Measurements from ENCODE around the gene CIDEA. TPM values are rescaled to one million over a fixed set of nuclear protein-coding genes. Genes with fewer than 3 reads are reported as not detected.

The CIDEA gene
- total RNA-seq, 1 experiment from 2014 or later: 0.50 TPM

DNA sequence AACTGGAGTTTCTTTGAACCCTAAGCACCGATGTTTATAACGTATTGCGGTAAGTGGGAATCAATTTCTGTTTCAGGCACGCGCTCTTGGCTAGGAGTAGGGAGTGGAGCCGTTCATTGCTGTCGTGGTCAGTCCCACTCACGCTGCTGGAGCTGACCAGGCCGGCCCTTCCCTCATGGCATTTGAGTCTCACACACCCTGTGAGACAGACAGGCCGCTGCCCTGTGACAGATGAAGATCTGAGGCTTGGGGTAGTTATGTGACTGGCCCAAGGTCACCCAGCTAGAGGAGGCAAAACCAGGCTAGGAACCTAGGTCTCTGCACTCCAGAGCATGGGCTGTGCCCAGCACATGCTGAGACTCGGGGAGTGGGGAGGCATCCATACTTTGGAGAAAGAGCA lies 2.9 kb upstream of the CIDEA start:
- Mint-ChIP-seq H3K27ac (no peak overlapping the region), H3K9me3 (no peaks in the 10 kb centered on the region), H3K36me3 (no peaks in the 10 kb centered on the region), H3K4me3 (no peak overlapping the region), H3K4me1 (peaks cover 24% of the 10 kb centered on the region), H3K27me3 (ENCODE audit: low read depth) (peaks cover 66% of the 10 kb centered on the region)
- no peak for ATAC-seq
- ChIA-PET POLR2A (no interaction called here), CTCF (interaction anchor here (0.9 to 1.2 kb wide), 2 partner anchors 15 to 21 kb away, joined by 3 to 4 read pairs; no protein-coding TSS in a partner anchor)
- no peak for TF ChIP-seq NR1H2 (CRISPR knock-in tag; IDR thresholded peaks at IDR 0.05)
- TF ChIP-seq FOXK1 (CRISPR knock-in tag; IDR thresholded peaks at IDR 0.05): no peak
- TF ChIP-seq, protein P1, sequence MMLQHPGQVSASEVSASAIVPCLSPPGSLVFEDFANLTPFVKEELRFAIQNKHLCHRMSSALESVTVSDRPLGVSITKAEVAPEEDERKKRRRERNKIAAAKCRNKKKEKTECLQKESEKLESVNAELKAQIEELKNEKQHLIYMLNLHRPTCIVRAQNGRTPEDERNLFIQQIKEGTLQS (CRISPR knock-in tag; conservative IDR thresholded peaks at IDR 0.05): no peak
- TF ChIP-seq, protein P2, sequence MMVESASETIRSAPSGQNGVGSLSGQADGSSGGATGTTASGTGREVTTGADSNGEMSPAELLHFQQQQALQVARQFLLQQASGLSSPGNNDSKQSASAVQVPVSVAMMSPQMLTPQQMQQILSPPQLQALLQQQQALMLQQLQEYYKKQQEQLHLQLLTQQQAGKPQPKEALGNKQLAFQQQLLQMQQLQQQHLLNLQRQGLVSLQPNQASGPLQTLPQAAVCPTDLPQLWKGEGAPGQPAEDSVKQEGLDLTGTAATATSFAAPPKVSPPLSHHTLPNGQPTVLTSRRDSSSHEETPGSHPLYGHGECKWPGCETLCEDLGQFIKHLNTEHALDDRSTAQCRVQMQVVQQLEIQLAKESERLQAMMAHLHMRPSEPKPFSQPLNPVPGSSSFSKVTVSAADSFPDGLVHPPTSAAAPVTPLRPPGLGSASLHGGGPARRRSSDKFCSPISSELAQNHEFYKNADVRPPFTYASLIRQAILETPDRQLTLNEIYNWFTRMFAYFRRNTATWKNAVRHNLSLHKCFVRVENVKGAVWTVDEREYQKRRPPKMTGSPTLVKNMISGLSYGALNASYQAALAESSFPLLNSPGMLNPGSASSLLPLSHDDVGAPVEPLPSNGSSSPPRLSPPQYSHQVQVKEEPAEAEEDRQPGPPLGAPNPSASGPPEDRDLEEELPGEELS (CRISPR knock-in tag; IDR thresholded peaks at IDR 0.05): no peak
- no peak for TF ChIP-seq CREM (CRISPR knock-in tag; IDR thresholded peaks at IDR 0.05)
- TF ChIP-seq GRHL2 (CRISPR knock-in tag; IDR thresholded peaks at IDR 0.05; ENCODE audit: insufficient replicate concordance, severe bottlenecking): no peak
- TF ChIP-seq, protein P3, sequence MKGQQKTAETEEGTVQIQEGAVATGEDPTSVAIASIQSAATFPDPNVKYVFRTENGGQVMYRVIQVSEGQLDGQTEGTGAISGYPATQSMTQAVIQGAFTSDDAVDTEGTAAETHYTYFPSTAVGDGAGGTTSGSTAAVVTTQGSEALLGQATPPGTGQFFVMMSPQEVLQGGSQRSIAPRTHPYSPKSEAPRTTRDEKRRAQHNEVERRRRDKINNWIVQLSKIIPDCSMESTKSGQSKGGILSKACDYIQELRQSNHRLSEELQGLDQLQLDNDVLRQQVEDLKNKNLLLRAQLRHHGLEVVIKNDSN (CRISPR knock-in tag; IDR thresholded peaks at IDR 0.05): no peak
- no peak for TF ChIP-seq ZNF396 (CRISPR knock-in tag; IDR thresholded peaks at IDR 0.05; ENCODE audit: borderline replicate concordance)
- no peak for TF ChIP-seq ZNF121 (CRISPR knock-in tag; IDR thresholded peaks at IDR 0.05)
- TF ChIP-seq, protein P4, sequence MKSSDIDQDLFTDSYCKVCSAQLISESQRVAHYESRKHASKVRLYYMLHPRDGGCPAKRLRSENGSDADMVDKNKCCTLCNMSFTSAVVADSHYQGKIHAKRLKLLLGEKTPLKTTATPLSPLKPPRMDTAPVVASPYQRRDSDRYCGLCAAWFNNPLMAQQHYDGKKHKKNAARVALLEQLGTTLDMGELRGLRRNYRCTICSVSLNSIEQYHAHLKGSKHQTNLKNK (CRISPR knock-in tag; IDR thresholded peaks at IDR 0.05): no peak
- no peak for TF ChIP-seq ZNF263 (CRISPR knock-in tag; IDR thresholded peaks at IDR 0.05; ENCODE audit: low read depth)
- no peak for TF ChIP-seq KAT7 (CRISPR knock-in tag; IDR thresholded peaks at IDR 0.05; ENCODE audit: borderline replicate concordance)
- TF ChIP-seq ZNF138 (CRISPR knock-in tag; conservative IDR thresholded peaks at IDR 0.05): no peak
- TF ChIP-seq, protein P5, sequence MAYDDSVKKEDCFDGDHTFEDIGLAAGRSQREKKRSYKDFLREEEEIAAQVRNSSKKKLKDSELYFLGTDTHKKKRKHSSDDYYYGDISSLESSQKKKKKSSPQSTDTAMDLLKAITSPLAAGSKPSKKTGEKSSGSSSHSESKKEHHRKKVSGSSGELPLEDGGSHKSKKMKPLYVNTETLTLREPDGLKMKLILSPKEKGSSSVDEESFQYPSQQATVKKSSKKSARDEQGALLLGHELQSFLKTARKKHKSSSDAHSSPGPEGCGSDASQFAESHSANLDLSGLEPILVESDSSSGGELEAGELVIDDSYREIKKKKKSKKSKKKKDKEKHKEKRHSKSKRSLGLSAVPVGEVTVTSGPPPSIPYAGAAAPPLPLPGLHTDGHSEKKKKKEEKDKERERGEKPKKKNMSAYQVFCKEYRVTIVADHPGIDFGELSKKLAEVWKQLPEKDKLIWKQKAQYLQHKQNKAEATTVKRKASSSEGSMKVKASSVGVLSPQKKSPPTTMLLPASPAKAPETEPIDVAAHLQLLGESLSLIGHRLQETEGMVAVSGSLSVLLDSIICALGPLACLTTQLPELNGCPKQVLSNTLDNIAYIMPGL (CRISPR knock-in tag; IDR thresholded peaks at IDR 0.05): no peak
- no peak for TF ChIP-seq GTF2I (CRISPR knock-in tag; conservative IDR thresholded peaks at IDR 0.05)
- TF ChIP-seq, protein P6, sequence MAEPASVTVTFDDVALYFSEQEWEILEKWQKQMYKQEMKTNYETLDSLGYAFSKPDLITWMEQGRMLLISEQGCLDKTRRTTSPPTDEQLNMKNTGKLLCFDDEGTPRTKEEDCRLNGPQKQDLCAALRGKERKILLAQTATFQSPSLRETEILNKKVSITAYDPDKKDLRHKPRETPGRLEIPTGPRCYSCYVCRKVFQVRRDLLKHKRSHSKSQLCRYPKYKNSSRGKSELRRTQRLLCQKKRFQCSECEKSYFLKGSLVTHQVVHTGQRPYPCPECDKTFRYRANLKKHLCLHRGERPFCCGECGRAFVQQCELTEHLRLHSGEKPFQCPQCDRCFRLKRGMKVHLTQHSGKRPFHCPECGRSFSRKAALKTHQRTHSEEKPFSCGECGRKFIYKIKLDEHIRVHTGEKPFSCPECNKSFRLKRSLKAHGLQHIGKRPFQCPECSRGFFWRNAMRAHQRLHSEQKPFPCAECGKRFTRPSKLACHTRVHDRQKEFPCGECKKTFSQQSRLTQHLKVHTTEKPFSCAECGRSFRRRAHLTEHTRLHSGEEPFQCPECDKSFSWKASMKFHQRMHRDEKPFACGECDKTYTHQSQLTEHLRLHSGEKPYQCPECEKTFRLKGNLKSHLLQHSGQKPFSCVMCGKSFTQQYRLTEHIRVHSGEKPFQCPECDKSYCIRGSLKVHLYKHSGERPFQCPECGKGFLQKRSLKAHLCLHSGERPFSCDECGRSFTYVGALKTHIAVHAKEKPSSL (CRISPR knock-in tag; conservative IDR thresholded peaks at IDR 0.05): no peak
- TF ChIP-seq EMX1 (CRISPR knock-in tag; IDR thresholded peaks at IDR 0.05): no peak
- TF ChIP-seq ZBTB21 (CRISPR knock-in tag; IDR thresholded peaks at IDR 0.05; ENCODE audit: borderline replicate concordance): no peak
- DNase-seq (ENCODE audit: low spot score): no peak

DNA sequence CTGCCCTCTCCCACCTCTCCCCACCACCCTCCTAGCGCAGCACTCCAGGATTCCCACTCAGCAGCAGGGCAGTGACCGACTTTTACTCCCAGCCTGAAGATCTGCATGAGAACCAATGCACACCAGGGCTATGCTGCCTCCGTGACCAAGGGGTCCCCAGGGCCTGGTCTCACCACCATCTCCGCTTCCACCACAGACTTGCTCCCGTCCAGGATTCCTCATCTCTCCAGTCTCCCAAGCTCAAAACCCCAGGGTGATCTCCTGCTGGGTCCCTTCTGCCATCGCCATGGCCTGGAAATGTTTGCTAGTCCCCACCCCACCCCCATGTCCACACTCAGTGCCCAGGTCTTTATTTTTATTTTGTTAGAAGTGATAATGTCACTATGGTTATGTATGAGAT lies 2.1 kb upstream of the CIDEA start:
- ATAC-seq (no peak), DNase-seq (ENCODE audit: low spot score) (no peak)
- CTCF ChIA-PET: interaction anchor here (2.1 to 5.7 kb wide), 2 partner anchors 15 to 20 kb away, joined by 12 to 50 read pairs; no protein-coding TSS in a partner anchor
- Mint-ChIP-seq H3K27ac (no peak overlapping the region), H3K4me3 (no peak overlapping the region), H3K9me3 (no peaks in the 10 kb centered on the region), H3K4me1 (peaks cover 24% of the 10 kb centered on the region), H3K27me3 (ENCODE audit: low read depth) (peaks cover 69% of the 10 kb centered on the region), H3K36me3 (no peaks in the 10 kb centered on the region)
- POLR2A ChIA-PET: no interaction called here
- TF ChIP-seq, protein P7, sequence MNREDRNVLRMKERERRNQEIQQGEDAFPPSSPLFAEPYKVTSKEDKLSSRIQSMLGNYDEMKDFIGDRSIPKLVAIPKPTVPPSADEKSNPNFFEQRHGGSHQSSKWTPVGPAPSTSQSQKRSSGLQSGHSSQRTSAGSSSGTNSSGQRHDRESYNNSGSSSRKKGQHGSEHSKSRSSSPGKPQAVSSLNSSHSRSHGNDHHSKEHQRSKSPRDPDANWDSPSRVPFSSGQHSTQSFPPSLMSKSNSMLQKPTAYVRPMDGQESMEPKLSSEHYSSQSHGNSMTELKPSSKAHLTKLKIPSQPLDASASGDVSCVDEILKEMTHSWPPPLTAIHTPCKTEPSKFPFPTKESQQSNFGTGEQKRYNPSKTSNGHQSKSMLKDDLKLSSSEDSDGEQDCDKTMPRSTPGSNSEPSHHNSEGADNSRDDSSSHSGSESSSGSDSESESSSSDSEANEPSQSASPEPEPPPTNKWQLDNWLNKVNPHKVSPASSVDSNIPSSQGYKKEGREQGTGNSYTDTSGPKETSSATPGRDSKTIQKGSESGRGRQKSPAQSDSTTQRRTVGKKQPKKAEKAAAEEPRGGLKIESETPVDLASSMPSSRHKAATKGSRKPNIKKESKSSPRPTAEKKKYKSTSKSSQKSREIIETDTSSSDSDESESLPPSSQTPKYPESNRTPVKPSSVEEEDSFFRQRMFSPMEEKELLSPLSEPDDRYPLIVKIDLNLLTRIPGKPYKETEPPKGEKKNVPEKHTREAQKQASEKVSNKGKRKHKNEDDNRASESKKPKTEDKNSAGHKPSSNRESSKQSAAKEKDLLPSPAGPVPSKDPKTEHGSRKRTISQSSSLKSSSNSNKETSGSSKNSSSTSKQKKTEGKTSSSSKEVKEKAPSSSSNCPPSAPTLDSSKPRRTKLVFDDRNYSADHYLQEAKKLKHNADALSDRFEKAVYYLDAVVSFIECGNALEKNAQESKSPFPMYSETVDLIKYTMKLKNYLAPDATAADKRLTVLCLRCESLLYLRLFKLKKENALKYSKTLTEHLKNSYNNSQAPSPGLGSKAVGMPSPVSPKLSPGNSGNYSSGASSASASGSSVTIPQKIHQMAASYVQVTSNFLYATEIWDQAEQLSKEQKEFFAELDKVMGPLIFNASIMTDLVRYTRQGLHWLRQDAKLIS (CRISPR knock-in tag; IDR thresholded peaks at IDR 0.05; ENCODE audit: borderline replicate concordance): no peak
- TF ChIP-seq ZNF232 (CRISPR knock-in tag; IDR thresholded peaks at IDR 0.05): no peak
- no peak for TF ChIP-seq ZNF263 (CRISPR knock-in tag; IDR thresholded peaks at IDR 0.05; ENCODE audit: low read depth)
